HG02970 (cell line): ENCODE results near the gene ASS1.

Experiments used
- ATAC-seq: cut with Tn5 transposase; IDR thresholded peaks from one replicate; pipeline ENCODE4 v1.9.1; 2021; ENCODE audit warnings: mild to moderate bottlenecking, moderate library complexity, moderate number of reproducible peaks; ENCODE audit not compliant: unreplicated experiment, low FRiP score

The ASS1 gene

GRCh38 chr9:130470269-130470668 lies 25.5 kb downstream of the ASS1 start:
- ATAC-seq = no peak

GRCh38 chr9:130470950-130471349 lies 26.2 kb downstream of the ASS1 start:
- ATAC-seq = no peak

- ATAC-seq = no peak
Observed at GRCh38 chr9:130471411-130472183, 26.8 kb downstream of the ASS1 start.

DNA sequence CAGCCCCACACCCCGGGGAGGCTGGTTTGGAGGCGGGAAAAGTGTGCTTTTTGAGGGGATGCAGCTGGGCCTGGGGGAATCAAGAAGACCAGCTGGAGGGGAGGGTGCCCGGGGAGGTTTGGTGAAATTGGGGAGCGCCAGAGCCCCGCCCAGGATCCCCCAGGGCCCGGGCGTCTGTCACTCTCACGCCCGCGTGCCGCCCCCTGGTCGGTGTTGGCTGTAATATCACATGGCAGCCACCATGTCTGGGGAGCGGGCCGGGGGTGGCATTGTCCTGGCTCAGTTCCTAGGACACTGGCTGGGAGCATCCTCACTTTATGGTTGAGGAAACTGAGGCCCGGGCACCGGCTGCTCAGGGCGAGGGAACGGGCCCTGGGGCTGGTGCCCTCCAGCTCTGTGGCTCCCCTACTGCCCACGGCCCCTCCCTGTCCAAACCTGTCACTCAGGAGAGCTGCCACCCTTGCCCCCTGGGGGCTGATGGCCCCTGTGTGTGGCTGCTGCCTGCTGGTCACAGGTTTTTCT lies 27.5 kb downstream of the ASS1 start:
- ATAC-seq = no peak

DNA sequence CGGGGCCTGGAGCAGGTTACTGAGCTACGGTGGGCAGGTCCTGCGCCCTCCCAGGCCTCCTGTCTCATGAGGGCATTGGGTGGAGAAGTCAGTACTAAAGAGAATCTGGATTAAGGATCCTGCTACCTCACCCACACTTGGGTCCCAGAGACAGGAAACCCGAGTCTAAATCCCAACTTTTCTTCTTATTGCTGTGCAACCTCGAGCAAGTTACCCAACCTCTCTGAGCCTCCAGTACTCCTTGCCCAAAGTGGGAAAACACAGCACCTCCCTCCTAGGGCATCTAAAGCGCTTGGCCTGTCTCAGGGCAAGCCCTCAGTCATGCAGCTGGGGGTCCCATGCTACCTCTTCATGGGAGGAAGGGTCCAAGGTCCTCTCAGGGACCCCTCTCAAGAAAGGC lies 28.2 kb downstream of the ASS1 start:
- ATAC-seq = no peak

- ATAC-seq = no peak
Observed at GRCh38 chr9:130473566-130473965, 28.8 kb downstream of the ASS1 start.

GRCh38 chr9:130474106-130474505 lies 29.3 kb downstream of the ASS1 start:
- ATAC-seq = no peak

DNA sequence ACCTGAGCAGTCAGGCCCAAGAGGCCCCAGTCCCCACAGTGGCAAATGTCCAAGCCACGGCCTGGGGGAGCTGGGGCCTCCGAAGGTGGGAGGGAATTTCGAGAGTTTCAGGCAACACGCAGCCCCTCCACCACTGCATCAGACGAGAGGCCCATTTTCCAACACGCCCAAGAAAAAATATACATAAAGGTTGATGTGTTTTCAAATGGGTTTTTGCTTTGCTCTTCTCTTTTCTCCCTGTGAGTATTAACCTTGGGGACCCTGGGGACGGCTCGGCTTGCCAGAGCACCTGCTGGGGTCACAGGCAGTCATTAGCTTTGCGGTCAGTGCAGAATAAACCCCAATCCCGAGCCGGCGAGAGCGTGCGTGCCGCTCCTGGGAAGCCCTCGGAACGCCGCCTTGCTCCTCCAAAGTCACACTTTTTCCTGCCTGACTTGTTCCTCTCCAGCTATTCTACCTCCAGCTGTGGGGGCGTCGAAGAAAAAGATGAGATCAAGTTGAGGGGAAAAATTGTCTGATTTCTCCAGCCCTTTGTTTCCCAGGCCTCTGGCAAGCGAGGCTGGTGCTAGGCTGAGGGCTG lies 31.5 kb downstream of the ASS1 start:
- no peak for ATAC-seq

- ATAC-seq = no peak
Observed at GRCh38 chr9:130477564-130477963, 32.8 kb downstream of the ASS1 start.

DNA sequence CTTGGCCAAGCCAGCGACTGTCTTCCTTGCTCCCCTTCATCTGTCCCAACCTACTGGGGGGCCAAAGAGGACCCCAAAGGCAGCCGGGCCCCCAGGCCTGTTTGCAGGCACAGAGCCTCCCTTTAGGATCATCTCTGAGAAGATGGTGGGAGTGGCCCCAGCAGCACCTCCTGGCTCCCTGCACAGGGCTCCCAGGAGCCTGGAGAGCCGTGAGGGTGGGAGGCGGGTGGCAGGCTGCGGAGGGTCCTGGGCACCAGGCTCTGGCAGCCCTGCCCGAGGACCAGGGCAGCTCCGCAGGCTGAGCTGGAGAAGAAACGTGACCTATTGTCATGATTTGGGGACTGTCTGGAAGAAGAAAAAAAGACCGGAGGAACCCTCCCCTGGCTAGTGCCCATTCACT lies 33.4 kb downstream of the ASS1 start:
- ATAC-seq = no peak

DNA sequence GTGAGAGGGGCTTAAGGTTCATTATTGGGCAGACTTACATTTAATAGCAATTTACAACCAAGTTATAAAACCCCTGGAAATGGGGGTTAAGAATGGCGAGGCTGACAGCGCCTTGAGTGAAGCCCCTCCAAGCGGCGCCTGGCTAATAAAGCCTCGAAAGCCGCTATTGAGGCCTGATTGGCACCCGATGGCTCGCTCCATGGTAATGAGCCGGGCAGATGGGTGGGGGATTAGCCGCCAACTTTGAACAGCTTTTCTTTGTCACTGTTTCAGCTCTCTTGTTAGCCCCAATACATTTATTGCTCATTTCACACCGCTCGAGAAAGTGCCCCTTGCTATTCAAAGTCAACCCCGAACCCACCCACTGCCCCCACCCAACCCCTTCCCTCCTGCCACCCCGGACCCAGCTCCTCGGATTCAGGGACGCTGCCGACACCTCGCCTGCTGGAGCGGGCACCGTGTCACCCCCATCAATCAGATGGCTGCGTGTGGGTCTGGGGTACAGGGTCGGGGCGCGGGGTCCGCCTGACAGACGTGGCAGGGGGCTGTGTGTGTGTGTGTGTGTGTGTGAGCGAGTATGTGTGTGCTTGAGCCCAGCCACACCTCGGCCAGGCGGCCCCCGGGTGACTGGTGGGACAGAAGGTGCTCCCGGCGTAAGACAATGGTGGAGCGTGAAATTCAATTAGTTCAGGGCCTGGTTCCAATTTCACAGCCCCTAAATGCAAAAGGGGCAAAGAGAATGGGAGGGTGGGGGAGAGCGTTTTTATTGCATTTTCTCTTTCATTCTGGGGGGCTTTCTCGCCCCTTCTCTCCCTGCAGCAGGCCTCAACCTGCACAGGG lies 34.2 kb downstream of the ASS1 start:
- ATAC-seq = no peak

GRCh38 chr9:130479587-130479986 lies 34.8 kb downstream of the ASS1 start:
- no peak for ATAC-seq

GRCh38 chr9:130480673-130481072 lies 35.9 kb downstream of the ASS1 start:
- ATAC-seq = no peak

DNA sequence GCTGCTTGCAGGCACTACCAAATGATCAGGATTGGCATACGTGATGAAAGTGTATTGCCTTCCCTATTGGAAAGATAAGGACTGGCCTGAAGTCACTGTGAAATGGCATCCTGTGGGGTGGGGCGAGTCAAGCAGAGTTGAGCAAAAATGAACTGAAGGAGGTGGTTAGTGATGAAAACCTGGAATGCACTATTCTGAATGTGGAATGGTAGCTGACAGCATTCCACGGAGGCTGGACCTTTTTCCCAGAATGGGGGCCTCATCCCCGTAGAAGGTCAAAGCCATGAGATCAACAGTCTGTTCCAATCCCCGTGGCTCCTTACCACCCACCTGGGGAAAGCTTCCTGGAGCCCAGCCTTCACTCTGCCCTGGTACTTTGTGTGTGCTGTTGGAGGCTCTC lies 37.7 kb downstream of the ASS1 start:
- ATAC-seq = no peak

- ATAC-seq = no peak
Observed at GRCh38 chr9:130483371-130483971, 38.7 kb downstream of the ASS1 start.

DNA sequence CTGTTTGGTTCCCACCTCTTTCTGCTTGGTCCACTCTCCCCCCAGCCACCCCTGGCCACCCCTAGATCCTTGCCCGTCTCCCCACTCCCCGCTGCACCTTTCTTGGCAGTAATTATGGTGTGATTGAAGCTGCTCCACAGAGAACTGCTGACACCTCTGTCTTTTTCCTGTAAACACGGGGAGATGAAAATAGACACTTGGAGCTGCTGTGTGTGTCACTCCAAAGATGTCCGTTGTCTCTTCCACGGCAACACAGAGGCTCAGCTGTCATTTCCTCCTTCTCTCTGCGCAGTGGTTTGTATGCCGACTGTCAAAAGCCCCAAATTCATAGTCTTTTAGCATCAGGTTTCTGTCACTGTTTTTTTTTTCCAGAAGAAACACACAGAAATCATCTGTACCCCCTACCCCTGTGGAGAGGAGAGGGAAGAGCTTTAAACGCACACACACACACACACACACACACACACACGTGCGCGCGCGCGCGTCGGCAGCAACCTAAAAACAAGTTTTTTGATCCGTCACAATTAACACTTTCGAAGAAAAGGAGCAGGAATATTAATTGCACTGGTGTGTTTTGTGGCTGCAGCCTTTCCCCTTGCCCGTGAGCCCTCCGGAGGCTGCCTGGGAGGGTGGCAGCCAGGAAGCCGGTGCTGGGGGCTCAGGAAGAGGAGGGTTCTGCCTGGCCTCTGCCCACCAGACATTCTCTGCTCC lies 39.8 kb downstream of the ASS1 start:
- ATAC-seq = no peak

GRCh38 chr9:130486103-130486502 lies 41.3 kb downstream of the ASS1 start:
- no peak for ATAC-seq

DNA sequence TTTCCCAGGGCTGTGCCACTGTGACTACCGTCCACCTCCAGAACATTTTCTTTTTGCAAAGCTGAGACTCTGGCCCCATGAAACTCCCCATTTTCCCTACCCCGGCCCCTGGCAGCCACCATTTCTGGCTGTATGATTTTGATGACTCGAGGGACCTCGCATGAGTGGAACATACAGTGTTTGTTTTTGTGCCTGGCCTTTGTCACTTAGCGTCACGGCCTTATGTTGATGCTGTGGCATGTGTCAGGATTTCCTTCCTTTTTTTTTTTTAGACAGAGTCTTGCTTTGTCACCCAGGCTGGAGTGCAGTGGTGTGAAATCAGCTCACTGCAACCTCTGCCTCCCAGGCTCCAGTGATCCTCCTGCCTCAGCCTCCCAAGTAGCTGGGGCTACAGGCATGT lies 42.7 kb downstream of the ASS1 start:
- no peak for ATAC-seq

- ATAC-seq = no peak
Observed at GRCh38 chr9:130488621-130489330, 44.0 kb downstream of the ASS1 start.

DNA sequence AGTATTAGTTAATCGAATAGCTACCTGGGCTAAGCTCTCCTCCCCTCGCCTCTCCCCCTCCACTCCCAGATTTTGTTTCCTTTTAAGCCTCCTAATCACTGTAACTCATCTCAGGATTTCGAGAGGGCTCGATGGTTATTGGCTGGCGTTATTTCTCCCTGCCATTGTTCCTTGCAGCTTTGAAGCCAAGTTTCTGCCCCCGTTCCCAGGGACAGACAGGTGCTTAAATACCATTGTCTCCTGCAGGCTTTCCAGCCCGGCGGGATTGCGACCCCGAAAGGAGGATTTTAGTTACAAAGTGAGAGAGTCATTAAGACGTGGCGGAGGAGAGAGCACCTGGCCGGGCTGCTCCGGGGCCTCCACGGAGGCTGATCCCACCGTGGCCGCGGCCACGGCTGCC lies 46.2 kb downstream of the ASS1 start:
- ATAC-seq = no peak
